K562 (cell line): Measurements from ENCODE around the gene ACY1. TPM values are rescaled to one million over a fixed set of nuclear protein-coding genes. Genes with fewer than 3 reads are reported as not detected.

Experiments
- ATAC-seq: fragments of 200-7000 bp; cut with Tn5 transposase; 3 replicates; pipeline ENCODE4 v1.9.1; 2020; ENCODE audit warnings: moderate library complexity
- BruUV-seq: library from RNA; stranded (reverse); fragments of 400-500 nt; replicated peaks from 2 replicates; lab custom pipeline; 2021; lab: Mats Ljungman, UMichigan
- CTCF ChIA-PET: fragments of 300-600 bp; formaldehyde crosslinking; extraction: SDS; loops from one replicate; lab custom pipeline; 2021; ENCODE audit warnings: low intra/inter-chr PET ratio; lab: Yijun Ruan, JAX
- POLR2A ChIA-PET: fragments of 300-600, 350-650 bp; sonication (Branson Sonifier 250); formaldehyde crosslinking; extraction: SDS; loops from one replicate; lab custom pipeline; 2021; ENCODE audit warnings: antibody characterized with exemption, inconsistent platforms; lab: Yijun Ruan, JAX
- DNase-seq, 4 experiments: peaks; one replicate each; pipeline versions ENCODE4 v3.0.0 to v3.0.0-alpha.2; 2011 to 2018; ENCODE audit warnings: low spot score in 3 of 4, mixed read lengths in 3 of 4; ENCODE audit errors: extremely low read depth in 1 of 4
- FAIRE-seq: peaks from 2 replicates; lab custom pipeline; 2011; peaks lifted over from hg19 to GRCh38; lab: Jason Lieb, UNC
- H2AFZ ChIP-seq: 2 replicates; pipeline ENCODE4 v1.6.0; 2011; ENCODE audit warnings: low read depth, low read length, control low read depth, inconsistent platforms
- H3K27ac ChIP-seq: fragments of 200-600 bp; 3 replicates; pipeline ENCODE4 v1.8.0; 2011; ENCODE audit warnings: low read depth, mild to moderate bottlenecking, control low read depth, inconsistent platforms, low read length, moderate library complexity, mixed read lengths; ENCODE audit errors: extremely low read depth
- H3K27me3 ChIP-seq, 2 experiments: fragments of 300-600 bp in 1 of 2; 2 replicates in 1 of 2; 3 replicates in 1 of 2; pipeline versions ENCODE4 v1.6.0 to v1.8.0; 2011; ENCODE audit warnings: inconsistent platforms in 2 of 2, low read length in 2 of 2, mild to moderate bottlenecking in 1 of 2, mixed read lengths in 1 of 2, moderate library complexity in 1 of 2; ENCODE audit not compliant: control insufficient read depth in 2 of 2, insufficient read depth in 2 of 2
- H3K36me3 ChIP-seq: fragments of 300-600 bp; 3 replicates; pipeline ENCODE4 v1.8.0; 2011; ENCODE audit warnings: mild to moderate bottlenecking, low read length, inconsistent platforms; ENCODE audit not compliant: control insufficient read depth, insufficient read depth
- H3K4me1 ChIP-seq, 2 experiments: fragments of 200-600 bp in 1 of 2; replicated peaks in 1 of 2; 2 replicates in 1 of 2; 3 replicates in 1 of 2; pipeline versions ENCODE4 v1.5.1 to v1.8.0; 2011; ENCODE audit warnings: inconsistent platforms in 2 of 2, low read length in 2 of 2, mild to moderate bottlenecking in 1 of 2, mixed read lengths in 1 of 2, moderate library complexity in 1 of 2; ENCODE audit not compliant: control insufficient read depth in 2 of 2, insufficient read depth in 2 of 2
- H3K4me2 ChIP-seq: 2 replicates; pipeline ENCODE4 v1.6.1; 2011; ENCODE audit warnings: low read length, control low read depth, inconsistent platforms, mixed read lengths; ENCODE audit not compliant: insufficient read depth
- H3K4me3 ChIP-seq: fragments of 200-600 bp; sonication (generic), shearing (Covaris generic); 2 replicates; pipeline ENCODE4 v1.5.1; 2016; ENCODE audit warnings: control low read depth, inconsistent platforms
- H3K79me2 ChIP-seq: fragments of 200-600 bp; 3 replicates; pipeline ENCODE4 v1.8.0; 2011; ENCODE audit warnings: low read length, inconsistent platforms; ENCODE audit not compliant: control insufficient read depth, insufficient read depth
- H3K9ac ChIP-seq, 2 experiments: 2 replicates each; pipeline versions ENCODE4 v1.6.0 to v1.6.1; 2011; ENCODE audit warnings: low read depth in 2 of 2, low read length in 2 of 2, control low read depth in 1 of 2, inconsistent platforms in 1 of 2, mild to moderate bottlenecking in 1 of 2, mixed read lengths in 1 of 2; ENCODE audit not compliant: insufficient read depth in 1 of 2
- H3K9me1 ChIP-seq: one replicate; pipeline ENCODE4 v1.6.0; 2011; ENCODE audit warnings: inconsistent platforms, mild to moderate bottlenecking, low read length, moderate library complexity; ENCODE audit not compliant: control insufficient read depth, insufficient read depth
- H3K9me3 ChIP-seq: replicated peaks from 2 replicates; pipeline ENCODE4 v1.5.1; 2011; ENCODE audit warnings: low read depth, low read length, inconsistent platforms; ENCODE audit not compliant: control insufficient read depth, insufficient read depth
- H4K20me1 ChIP-seq: replicated peaks from 2 replicates; pipeline ENCODE4 v1.6.1; 2011; ENCODE audit warnings: low read length, inconsistent platforms, mixed read lengths; ENCODE audit not compliant: control insufficient read depth, insufficient read depth
- MED1 ChIP-seq: sonication (generic); formaldehyde crosslinking; IDR thresholded peaks from 2 replicates; pipeline ENCODE4 v1.8.1; 2023; ENCODE audit warnings: missing genetic modification reagents, borderline replicate concordance
- NFATC3 ChIP-seq: fragments of 450-650 bp; IDR thresholded peaks from 2 replicates; pipeline ENCODE4 v1.6.1; 2017; ENCODE audit warnings: mild to moderate bottlenecking
- NFE2 ChIP-seq: IDR thresholded peaks from 2 replicates; pipeline ENCODE4 v1.6.1; 2014; ENCODE audit warnings: antibody characterized with exemption, low read depth
- RFX1 ChIP-seq: fragments of 450-650 bp; IDR thresholded peaks from 2 replicates; pipeline ENCODE4 v1.6.1; 2016; ENCODE audit warnings: mild to moderate bottlenecking, moderate library complexity
- SMAD1 ChIP-seq: fragments of 150-350 bp; IDR thresholded peaks from 2 replicates; pipeline ENCODE4 v1.6.1; 2014; ENCODE audit warnings: low read length, low read depth; ENCODE audit not compliant: partially characterized antibody
- TAF15 ChIP-seq: fragments of 200-400 bp; formaldehyde crosslinking; IDR thresholded peaks from 2 replicates; pipeline ENCODE4 v1.6.1; 2017; ENCODE audit warnings: mild to moderate bottlenecking, low read depth, low read length, moderate library complexity
- ZNF347 ChIP-seq: fragments of 450-650 bp; formaldehyde crosslinking; IDR thresholded peaks from 2 replicates; pipeline ENCODE4 v1.4.0; 2020; ENCODE audit warnings: low read depth, mild to moderate bottlenecking, moderate library complexity
- ZNF57 ChIP-seq: fragments of 450-650 bp; formaldehyde crosslinking; IDR thresholded peaks from 2 replicates; pipeline ENCODE4 v1.4.0; 2020; ENCODE audit warnings: mild to moderate bottlenecking, moderate library complexity
- WGBS: fragments of 100-300 bp; shearing (Covaris generic); methylation state at CpG from one replicate; pipeline ENCODE4 v1.1.6; 2016; ENCODE audit warnings: low coverage, mixed read lengths; ENCODE audit not compliant: insufficient coverage; ENCODE audit errors: missing lambda C conversion rate; 5-methylcytosine and 5-hydroxymethylcytosine counted together
- in situ Hi-C: fragments of 300-500 bp; cut with MboI; formaldehyde crosslinking; loops from 4 replicates; pipeline ENCODE4 v1.15.0; 2018; ENCODE audit warnings: inconsistent platforms, mixed read lengths
- intact Hi-C: fragments of 100-400 bp; cut with micrococcal nuclease; formaldehyde crosslinking; loops from 2 replicates; pipeline ENCODE4 v1.14.2; 2022
- polyA plus RNA-seq, 8 experiments: library from polyadenylated mRNA; depleted of rRNA in 4 of 8; stranded (reverse) in 5 of 8; unstranded in 3 of 8; fragments of >200 nt; fragmentation: Nextera tagmentation in 2 of 8; fragmentation: Illumina TruSeq in 1 of 8; extraction: Ambion mirVana in 2 of 8; extraction: Trizol in 1 of 8; gene quantifications; 2 replicates each; pipeline versions ENCODE4 v1.2.1 to v1.2.3, GENCODE V29; 2011 to 2014; ENCODE audit warnings: inconsistent platforms in 1 of 8, missing spikeins in 1 of 8
- total RNA-seq, 7 experiments: library from RNA; depleted of rRNA in 6 of 7; stranded (reverse); fragments of >200 nt in 6 of 7; fragmentation: Illumina TruSeq in 2 of 7; extraction: Trizol in 2 of 7; gene quantifications; 2 replicates each; pipeline versions ENCODE4 v1.2.1 to v1.2.3, GENCODE V29; 2011 to 2021; ENCODE audit warnings: low replicate concordance in 1 of 7
- TF ChIP-seq, protein P1 (sequence below): fragments of 150-350 bp; conservative IDR thresholded peaks from 2 replicates; pipeline ENCODE4 v1.6.1; 2014; ENCODE audit warnings: low read length
- TF ChIP-seq, protein P2 (sequence below), 2 experiments: fragments of 450-650 bp; formaldehyde crosslinking in 1 of 2; IDR thresholded peaks; 2 replicates each; pipeline versions ENCODE4 v1.4.0 to v1.6.1; 2014 to 2020; ENCODE audit warnings: mild to moderate bottlenecking in 2 of 2, borderline replicate concordance in 1 of 2, low read depth in 1 of 2
- TF ChIP-seq, protein P3 (sequence below): sonication (generic); formaldehyde crosslinking; IDR thresholded peaks from 2 replicates; pipeline ENCODE4 v1.8.0; 2022; ENCODE audit warnings: missing genetic modification reagents, mild to moderate bottlenecking, moderate library complexity, borderline replicate concordance

ACY1 gene
- total and polyA plus RNA-seq, 9 of the 15 experiments (the other 6 are each of a cell fraction or from before 2014, with no cell fraction given), result 70.7 to 195 (median 123) TPM

DNA sequence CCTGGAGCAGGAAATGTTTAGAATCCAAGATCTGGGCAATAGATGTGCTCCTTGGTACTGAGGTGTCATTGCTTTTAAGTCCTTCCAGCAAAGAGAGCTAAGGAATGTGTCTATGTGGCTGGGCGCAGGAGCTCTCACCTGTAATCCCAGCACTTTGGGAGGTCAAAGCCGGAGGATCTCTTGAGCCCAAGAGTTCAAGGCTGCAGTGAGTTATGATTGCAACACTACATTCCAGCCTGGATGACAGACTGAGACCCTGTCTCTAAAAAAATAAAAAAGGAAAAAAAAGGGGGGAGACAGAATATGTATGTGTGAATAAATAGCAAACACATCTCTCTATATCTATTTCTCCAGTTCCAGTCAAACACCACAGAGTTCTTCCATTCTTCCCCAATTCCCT, 32.4 kb upstream of the ACY1 start:
- BruUV-seq, result no TSS peak
- ATAC-seq (no peak), DNase-seq (no peak), FAIRE-seq (no peak)
- no peak overlapping the region for H3K9ac ChIP-seq
- peaks cover 0 to 4% of the 10 kb centered on the region in 2 experiments; a peak in 1 of 5 replicates for H3K4me1 ChIP-seq
- H3K27ac ChIP-seq, result no peak overlapping the region
- ChIA-PET CTCF (no interaction called here), POLR2A (interaction anchor here (0.8 to 1.2 kb wide), 2 partner anchors 10 to 33 kb away, joined by 3 to 4 read pairs; no protein-coding TSS in a partner anchor)
- H3K9me3 ChIP-seq, result no peaks in the 10 kb centered on the region
- no peaks in the 10 kb centered on the region for H3K9me1 ChIP-seq
- no peak overlapping the region for H3K4me3 ChIP-seq
- H4K20me1 ChIP-seq, result no peaks in the 10 kb centered on the region
- intact Hi-C loops, result no loop called here
- WGBS, result 7% methylated on average over 2 of the region's 2 CpGs
- in situ Hi-C loops, result no loop called here
- no peaks in the 10 kb centered on the region for H3K36me3 ChIP-seq
- H3K79me2 ChIP-seq, result no peaks in the 10 kb centered on the region
- no peak overlapping the region for H3K4me2 ChIP-seq
- H3K27me3 ChIP-seq, result peaks cover 0 to 4% of the 10 kb centered on the region in 2 experiments; a peak in 2 of 5 replicates
- H2AFZ ChIP-seq, result no peak overlapping the region
- TF ChIP-seq MED1 (CRISPR knock-in tag) (no peak), NFATC3 (no peak), RFX1 (no peak), ZNF347 (CRISPR knock-in tag) (no peak), NFE2 (no peak), SMAD1 (no peak), TAF15 (no peak), ZNF57 (CRISPR knock-in tag) (no peak)
- TF ChIP-seq, protein P1, sequence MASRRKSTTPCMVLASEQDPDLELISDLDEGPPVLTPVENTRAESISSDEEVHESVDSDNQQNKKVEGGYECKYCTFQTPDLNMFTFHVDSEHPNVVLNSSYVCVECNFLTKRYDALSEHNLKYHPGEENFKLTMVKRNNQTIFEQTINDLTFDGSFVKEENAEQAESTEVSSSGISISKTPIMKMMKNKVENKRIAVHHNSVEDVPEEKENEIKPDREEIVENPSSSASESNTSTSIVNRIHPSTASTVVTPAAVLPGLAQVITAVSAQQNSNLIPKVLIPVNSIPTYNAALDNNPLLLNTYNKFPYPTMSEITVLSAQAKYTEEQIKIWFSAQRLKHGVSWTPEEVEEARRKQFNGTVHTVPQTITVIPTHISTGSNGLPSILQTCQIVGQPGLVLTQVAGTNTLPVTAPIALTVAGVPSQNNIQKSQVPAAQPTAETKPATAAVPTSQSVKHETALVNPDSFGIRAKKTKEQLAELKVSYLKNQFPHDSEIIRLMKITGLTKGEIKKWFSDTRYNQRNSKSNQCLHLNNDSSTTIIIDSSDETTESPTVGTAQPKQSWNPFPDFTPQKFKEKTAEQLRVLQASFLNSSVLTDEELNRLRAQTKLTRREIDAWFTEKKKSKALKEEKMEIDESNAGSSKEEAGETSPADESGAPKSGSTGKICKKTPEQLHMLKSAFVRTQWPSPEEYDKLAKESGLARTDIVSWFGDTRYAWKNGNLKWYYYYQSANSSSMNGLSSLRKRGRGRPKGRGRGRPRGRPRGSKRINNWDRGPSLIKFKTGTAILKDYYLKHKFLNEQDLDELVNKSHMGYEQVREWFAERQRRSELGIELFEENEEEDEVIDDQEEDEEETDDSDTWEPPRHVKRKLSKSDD, result no peak
- TF ChIP-seq, protein P2, sequence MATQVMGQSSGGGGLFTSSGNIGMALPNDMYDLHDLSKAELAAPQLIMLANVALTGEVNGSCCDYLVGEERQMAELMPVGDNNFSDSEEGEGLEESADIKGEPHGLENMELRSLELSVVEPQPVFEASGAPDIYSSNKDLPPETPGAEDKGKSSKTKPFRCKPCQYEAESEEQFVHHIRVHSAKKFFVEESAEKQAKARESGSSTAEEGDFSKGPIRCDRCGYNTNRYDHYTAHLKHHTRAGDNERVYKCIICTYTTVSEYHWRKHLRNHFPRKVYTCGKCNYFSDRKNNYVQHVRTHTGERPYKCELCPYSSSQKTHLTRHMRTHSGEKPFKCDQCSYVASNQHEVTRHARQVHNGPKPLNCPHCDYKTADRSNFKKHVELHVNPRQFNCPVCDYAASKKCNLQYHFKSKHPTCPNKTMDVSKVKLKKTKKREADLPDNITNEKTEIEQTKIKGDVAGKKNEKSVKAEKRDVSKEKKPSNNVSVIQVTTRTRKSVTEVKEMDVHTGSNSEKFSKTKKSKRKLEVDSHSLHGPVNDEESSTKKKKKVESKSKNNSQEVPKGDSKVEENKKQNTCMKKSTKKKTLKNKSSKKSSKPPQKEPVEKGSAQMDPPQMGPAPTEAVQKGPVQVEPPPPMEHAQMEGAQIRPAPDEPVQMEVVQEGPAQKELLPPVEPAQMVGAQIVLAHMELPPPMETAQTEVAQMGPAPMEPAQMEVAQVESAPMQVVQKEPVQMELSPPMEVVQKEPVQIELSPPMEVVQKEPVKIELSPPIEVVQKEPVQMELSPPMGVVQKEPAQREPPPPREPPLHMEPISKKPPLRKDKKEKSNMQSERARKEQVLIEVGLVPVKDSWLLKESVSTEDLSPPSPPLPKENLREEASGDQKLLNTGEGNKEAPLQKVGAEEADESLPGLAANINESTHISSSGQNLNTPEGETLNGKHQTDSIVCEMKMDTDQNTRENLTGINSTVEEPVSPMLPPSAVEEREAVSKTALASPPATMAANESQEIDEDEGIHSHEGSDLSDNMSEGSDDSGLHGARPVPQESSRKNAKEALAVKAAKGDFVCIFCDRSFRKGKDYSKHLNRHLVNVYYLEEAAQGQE (IDR thresholded peaks at IDR 0.05; ENCODE audit: borderline replicate concordance), result no peak
- TF ChIP-seq, protein P2 (CRISPR knock-in tag; IDR thresholded peaks at IDR 0.05; ENCODE audit: low read depth), result no peak
- TF ChIP-seq, protein P3, sequence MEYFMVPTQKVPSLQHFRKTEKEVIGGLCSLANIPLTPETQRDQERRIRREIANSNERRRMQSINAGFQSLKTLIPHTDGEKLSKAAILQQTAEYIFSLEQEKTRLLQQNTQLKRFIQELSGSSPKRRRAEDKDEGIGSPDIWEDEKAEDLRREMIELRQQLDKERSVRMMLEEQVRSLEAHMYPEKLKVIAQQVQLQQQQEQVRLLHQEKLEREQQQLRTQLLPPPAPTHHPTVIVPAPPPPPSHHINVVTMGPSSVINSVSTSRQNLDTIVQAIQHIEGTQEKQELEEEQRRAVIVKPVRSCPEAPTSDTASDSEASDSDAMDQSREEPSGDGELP (CRISPR knock-in tag), result no peak
